A673 (cell line): ENCODE data around the gene KLHL1. TPM values are rescaled to one million over a fixed set of nuclear protein-coding genes. Genes with fewer than 3 reads are reported as not detected.

ENCODE experiments used
- BruUV-seq: library from RNA; stranded (reverse); fragments of 400-500 nt; replicated peaks from 2 replicates; lab custom pipeline; 2021; lab: Mats Ljungman, UMichigan
- CTCF ChIA-PET: fragments of 300-600 bp; sonication (Branson Sonifier 250); formaldehyde crosslinking; loops from one replicate; lab custom pipeline; 2022; ENCODE audit warnings: antibody characterized with exemption; lab: Charles Lee
- POLR2A ChIA-PET: fragments of 300-600 bp; sonication (Branson Sonifier 250); formaldehyde crosslinking; loops from one replicate; lab custom pipeline; 2022; ENCODE audit warnings: antibody characterized with exemption; ENCODE audit not compliant: low non-redundant PET; lab: Charles Lee
- DNase-seq: peaks from one replicate; pipeline ENCODE4 v3.0.0-alpha.2; 2015; ENCODE audit warnings: low spot score
- H3K27ac ChIP-seq: fragments of 200-600 bp; sonication (generic); 2 replicates; pipeline ENCODE4 v1.5.1; 2016; ENCODE audit warnings: mixed run types, low read depth, mild to moderate bottlenecking, mixed read lengths, antibody characterized with exemption, low read length; ENCODE audit not compliant: poor library complexity, severe bottlenecking
- H3K27me3 ChIP-seq: fragments of 200-600 bp; sonication (generic); replicated peaks from 2 replicates; pipeline ENCODE4 v1.6.1; 2017; ENCODE audit warnings: mixed run types, low read depth, mild to moderate bottlenecking, mixed read lengths, antibody characterized with exemption, low read length; ENCODE audit not compliant: insufficient read depth, poor library complexity
- H3K36me3 ChIP-seq: fragments of 200-600 bp; sonication (generic); 2 replicates; pipeline ENCODE4 v1.6.1; 2016; ENCODE audit warnings: mixed run types, mild to moderate bottlenecking, mixed read lengths, antibody characterized with exemption, low read length; ENCODE audit not compliant: insufficient read depth, poor library complexity, severe bottlenecking
- H3K4me1 ChIP-seq: fragments of 200-600 bp; sonication (generic); 2 replicates; pipeline ENCODE4 v1.6.1; 2017; ENCODE audit warnings: mixed run types, mild to moderate bottlenecking, mixed read lengths, antibody characterized with exemption, low read length; ENCODE audit not compliant: insufficient read depth, poor library complexity, severe bottlenecking
- H3K4me3 ChIP-seq: fragments of 200-600 bp; sonication (generic); 2 replicates; pipeline ENCODE4 v1.5.1; 2016; ENCODE audit warnings: low read depth, mixed run types, mild to moderate bottlenecking, mixed read lengths, low read length; ENCODE audit not compliant: poor library complexity, severe bottlenecking
- H3K9me3 ChIP-seq: fragments of 200-600 bp; sonication (generic); 2 replicates; pipeline ENCODE4 v1.6.1; 2016; ENCODE audit warnings: mixed run types, low read depth, mild to moderate bottlenecking, mixed read lengths, antibody characterized with exemption, low read length; ENCODE audit not compliant: poor library complexity, severe bottlenecking
- EZH2 ChIP-seq: fragments of 200-600 bp; sonication (generic); IDR thresholded peaks from 2 replicates; pipeline ENCODE4 v1.6.1; 2017; ENCODE audit warnings: borderline replicate concordance, low read depth, mild to moderate bottlenecking, mixed read lengths, antibody characterized with exemption, low read length; ENCODE audit not compliant: poor library complexity, severe bottlenecking
- intact Hi-C: fragments of 100-400 bp; cut with micrococcal nuclease; formaldehyde crosslinking; loops from one replicate; pipeline ENCODE4 v1.10.0; 2022; ENCODE audit not compliant: unreplicated experiment
- total RNA-seq: library from RNA; stranded (reverse); gene quantifications from 2 replicates; pipeline ENCODE4 v1.2.3, GENCODE V29; 2021
- TF ChIP-seq, protein P1 (sequence below): fragments of 300-800, 200-600 bp; sonication (generic); conservative IDR thresholded peaks from 2 replicates; pipeline ENCODE4 v1.5.1; 2017; ENCODE audit warnings: low read depth, mild to moderate bottlenecking, antibody characterized with exemption, low read length, moderate library complexity, mixed read lengths

The KLHL1 gene
- total RNA-seq, 1 experiment from 2014 or later: not detected

DNA sequence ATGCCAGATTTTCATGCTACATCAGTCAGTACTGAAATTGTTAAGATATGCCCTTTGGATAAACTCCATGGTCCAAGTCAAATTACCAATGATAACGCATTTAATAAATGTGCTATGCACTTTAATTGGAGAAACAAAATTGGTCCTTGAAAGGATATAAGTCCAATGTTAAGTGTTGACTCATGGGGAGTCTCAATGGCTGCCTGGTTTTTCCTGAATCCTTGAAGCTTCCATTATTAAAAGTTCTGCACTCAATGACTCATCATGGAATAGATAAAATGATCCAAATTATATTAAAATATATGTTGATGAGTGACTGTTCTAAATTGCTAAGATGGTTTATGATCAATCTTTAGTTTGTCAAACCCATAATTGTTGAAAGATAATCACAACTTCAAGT, 346.7 kb downstream of the KLHL1 start:
- Histone ChIP-seq H3K9me3 (no peaks in the 10 kb centered on the region), H3K27me3 (no peaks in the 10 kb centered on the region), H3K36me3 (no peaks in the 10 kb centered on the region), H3K27ac (no peak overlapping the region), H3K4me1 (no peaks in the 10 kb centered on the region), H3K4me3 (no peak overlapping the region)
- intact Hi-C loops: no loop called here
- no peak for DNase-seq
- TF ChIP-seq, protein P1, sequence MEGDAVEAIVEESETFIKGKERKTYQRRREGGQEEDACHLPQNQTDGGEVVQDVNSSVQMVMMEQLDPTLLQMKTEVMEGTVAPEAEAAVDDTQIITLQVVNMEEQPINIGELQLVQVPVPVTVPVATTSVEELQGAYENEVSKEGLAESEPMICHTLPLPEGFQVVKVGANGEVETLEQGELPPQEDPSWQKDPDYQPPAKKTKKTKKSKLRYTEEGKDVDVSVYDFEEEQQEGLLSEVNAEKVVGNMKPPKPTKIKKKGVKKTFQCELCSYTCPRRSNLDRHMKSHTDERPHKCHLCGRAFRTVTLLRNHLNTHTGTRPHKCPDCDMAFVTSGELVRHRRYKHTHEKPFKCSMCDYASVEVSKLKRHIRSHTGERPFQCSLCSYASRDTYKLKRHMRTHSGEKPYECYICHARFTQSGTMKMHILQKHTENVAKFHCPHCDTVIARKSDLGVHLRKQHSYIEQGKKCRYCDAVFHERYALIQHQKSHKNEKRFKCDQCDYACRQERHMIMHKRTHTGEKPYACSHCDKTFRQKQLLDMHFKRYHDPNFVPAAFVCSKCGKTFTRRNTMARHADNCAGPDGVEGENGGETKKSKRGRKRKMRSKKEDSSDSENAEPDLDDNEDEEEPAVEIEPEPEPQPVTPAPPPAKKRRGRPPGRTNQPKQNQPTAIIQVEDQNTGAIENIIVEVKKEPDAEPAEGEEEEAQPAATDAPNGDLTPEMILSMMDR: no peak
- no peak for TF ChIP-seq EZH2
- CTCF ChIA-PET: no interaction called here
- POLR2A ChIA-PET: no interaction called here
- no TSS peak for BruUV-seq

DNA sequence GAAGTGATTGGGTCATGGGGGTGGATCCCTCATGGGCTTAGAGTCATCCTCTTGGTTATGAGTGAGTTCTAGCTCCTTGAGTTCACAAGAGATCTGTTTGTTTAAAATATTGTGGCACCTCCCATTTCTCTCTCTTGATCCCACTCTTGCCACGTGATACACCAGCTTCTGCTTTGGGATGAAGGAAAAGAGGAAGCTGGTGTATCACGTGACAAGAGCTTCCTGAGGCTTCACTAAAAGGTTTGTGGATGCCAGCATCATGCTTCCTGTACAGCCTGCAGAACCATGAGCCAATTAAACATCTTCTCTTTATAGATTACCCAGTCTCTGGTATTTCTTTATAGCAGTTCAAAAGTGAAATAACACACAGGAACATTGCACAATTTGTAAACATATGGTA, 353.2 kb downstream of the KLHL1 start:
- no peak for DNase-seq
- intact Hi-C loops: no loop called here
- Histone ChIP-seq H3K27ac (no peak overlapping the region), H3K4me3 (no peak overlapping the region), H3K27me3 (no peaks in the 10 kb centered on the region), H3K9me3 (no peaks in the 10 kb centered on the region), H3K36me3 (no peaks in the 10 kb centered on the region), H3K4me1 (no peaks in the 10 kb centered on the region)
- CTCF ChIA-PET: no interaction called here
- BruUV-seq: no TSS peak
- TF ChIP-seq, protein P1: no peak
- no peak for TF ChIP-seq EZH2
- POLR2A ChIA-PET: no interaction called here

DNA sequence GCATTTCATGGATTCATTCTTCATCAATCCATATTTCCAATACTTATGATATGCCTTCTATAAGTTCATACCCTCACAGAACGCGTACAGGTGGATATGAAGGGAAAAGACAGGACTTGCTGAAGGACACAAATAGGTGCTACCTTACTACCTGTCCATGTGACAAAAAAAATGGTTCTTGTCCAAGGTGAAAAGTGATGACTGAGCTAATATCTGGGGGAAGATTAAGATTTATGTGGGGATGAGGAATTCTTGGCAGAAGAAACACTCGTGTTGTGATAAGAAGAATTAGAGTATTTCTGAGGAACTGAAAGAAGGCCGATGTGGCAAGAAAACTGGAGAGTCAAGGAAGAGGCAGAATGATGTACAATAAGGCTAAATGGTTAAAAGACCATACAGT, 357.0 kb downstream of the KLHL1 start:
- intact Hi-C loops: no loop called here
- Histone ChIP-seq H3K27me3 (no peaks in the 10 kb centered on the region), H3K4me3 (no peak overlapping the region), H3K36me3 (no peaks in the 10 kb centered on the region), H3K9me3 (no peaks in the 10 kb centered on the region), H3K4me1 (no peaks in the 10 kb centered on the region), H3K27ac (no peak overlapping the region)
- ChIA-PET POLR2A (no interaction called here), CTCF (no interaction called here)
- BruUV-seq: no TSS peak
- no peak for DNase-seq
- TF ChIP-seq, protein P1: no peak
- TF ChIP-seq EZH2: no peak
